Esophagus mucosa (tissue), 1 donor: ENCODE data around the gene C10orf71. TPM values are rescaled to one million over a fixed set of nuclear protein-coding genes. Genes with fewer than 3 reads are reported as not detected.

ENCODE experiments used
- ATAC-seq: fragments of 200-7000 bp; cut with Tn5 transposase; one replicate; pipeline ENCODE4 v1.9.1; 2020
- total RNA-seq: library from RNA; stranded (reverse); gene quantifications from one replicate; pipeline ENCODE4 v1.2.4, GENCODE V29; 2023
- donor health status: DM: yes; HTN: yes; CAD: no.

The C10orf71 gene
- total RNA-seq, 1 donor from 2014 or later = not detected

DNA sequence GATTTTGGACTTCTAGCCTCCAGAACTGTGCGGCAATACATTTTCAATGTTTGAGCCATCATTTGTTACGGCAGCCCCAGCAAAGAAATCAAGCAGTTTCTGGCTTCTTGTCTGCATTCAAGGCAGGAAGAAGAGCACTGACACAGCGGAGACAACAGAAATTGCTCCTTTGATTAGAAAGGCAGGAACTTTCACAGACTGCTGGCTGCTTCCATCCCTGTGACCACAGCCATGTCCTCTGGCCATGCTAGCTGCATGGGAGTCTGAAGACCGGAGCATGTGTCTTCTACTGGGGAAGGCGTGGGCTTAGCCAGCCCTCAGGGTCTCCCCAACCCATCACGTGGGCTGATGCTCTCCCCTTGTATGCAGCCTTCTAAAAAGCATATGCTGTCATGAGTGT lies 19.1 kb downstream of the C10orf71 start:
- no peak for ATAC-seq

DNA sequence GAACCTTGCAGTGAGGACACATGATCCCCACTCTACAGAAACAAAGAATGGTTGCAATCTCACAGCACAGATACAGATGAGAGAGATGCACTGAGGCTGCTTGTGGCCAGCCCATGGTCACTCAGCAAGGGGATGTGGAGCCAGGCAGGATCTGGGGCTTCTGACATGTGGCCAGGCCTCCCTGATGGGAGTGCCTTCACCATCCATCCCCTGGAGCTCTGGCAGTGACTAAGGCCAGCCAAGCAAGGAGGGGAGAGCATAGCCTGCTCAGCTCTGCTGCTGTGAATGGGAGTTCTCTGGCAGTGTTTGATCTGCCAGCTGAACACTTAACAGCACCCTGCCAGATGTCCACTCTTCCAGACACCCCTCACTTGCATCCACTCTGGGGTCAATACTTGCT lies 19.8 kb downstream of the C10orf71 start:
- ATAC-seq = no peak

DNA sequence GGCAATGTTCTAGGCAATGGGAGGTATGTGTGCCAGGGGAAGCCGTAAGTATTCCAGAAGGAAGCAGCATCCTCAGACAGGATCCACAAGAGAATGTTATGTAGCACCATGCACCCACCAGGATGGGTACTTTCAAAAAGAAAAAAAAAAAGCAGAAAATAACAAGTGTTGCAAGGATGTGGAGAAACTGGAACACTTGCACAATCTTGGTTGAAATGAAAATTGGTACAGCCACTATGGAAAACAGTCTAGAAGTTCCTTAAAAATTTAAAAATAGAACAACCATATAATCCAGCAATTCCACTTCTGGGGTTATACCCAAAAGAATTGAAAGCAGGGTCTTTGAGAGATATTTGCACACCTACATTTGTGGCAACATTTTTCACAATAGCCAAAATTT lies 20.2 kb downstream of the C10orf71 start:
- no peak for ATAC-seq

DNA sequence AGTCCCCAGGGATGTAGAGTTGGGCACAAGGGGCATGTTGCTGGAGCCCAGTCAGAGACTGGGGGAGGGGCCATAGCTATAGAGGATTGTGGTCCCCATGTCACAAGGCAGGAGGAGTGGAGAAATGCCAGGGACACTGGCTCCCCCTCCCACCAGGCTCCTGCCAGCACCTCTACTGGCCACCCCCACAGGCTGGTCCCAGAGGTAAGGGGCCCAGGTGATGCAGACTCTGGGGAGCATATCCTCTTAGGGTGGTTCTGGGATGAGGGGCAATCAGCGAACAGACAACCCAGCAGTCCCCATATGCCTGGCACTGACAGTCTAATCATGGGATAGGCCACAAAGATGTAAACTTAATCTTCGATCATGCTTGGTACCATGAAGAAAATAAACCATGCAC lies 21.2 kb downstream of the C10orf71 start:
- no peak for ATAC-seq

DNA sequence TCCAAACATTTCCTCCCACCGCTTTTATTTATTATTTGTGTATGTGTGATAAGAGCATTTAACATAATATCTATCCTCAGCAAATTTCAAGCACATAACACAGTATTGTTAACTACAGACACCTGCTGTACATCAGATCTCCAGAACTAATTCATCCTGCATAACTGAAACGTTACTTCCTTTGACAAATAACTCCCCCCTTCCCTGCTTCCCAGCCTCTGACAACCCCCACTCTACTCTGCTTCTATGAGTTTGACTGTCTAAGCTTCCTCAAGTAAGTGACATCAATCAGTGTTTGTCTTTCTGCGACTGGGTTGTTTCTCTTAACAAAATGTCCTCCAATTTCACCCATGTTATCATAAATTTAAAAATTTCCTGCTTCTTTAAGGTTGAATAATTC lies 22.1 kb downstream of the C10orf71 start:
- ATAC-seq = no peak

DNA sequence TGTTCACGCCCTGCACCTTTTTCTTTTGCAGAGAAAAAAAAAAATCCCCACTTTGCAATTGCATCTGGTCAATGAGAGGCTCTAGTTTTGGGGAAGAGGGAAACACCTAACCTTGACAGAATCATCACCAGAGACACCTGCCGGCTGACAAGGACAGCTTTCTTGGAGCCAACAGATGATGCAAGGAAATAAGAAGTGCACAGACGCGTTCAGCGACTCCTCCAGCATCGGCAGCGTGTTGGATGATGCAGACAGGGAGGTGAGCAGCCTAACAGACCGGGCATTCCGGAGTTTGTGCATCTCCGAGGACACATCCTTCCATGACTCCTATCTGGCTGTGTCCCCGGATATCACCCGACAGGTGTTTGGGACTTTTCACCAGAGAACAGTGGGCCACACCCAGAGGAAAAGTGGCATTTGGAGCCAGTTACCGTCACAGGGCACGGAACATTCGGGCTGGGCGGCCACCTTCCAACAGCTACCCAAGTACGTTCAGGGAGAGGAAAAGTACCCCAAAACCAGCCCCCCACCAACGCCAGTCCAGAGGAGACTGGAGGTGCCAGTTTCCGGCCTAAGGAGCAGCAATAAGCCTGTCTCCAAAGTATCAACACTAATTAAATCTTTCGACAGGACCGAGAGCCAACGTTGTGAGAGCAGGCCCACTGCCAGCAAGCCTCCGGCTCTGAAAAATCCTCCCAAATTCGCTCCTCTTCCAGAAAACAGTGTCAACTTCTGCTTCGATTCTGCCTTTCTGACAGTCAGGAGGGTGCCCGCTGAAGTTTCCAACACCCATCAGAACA lies 23.6 kb downstream of the C10orf71 start:
- no peak for ATAC-seq

DNA sequence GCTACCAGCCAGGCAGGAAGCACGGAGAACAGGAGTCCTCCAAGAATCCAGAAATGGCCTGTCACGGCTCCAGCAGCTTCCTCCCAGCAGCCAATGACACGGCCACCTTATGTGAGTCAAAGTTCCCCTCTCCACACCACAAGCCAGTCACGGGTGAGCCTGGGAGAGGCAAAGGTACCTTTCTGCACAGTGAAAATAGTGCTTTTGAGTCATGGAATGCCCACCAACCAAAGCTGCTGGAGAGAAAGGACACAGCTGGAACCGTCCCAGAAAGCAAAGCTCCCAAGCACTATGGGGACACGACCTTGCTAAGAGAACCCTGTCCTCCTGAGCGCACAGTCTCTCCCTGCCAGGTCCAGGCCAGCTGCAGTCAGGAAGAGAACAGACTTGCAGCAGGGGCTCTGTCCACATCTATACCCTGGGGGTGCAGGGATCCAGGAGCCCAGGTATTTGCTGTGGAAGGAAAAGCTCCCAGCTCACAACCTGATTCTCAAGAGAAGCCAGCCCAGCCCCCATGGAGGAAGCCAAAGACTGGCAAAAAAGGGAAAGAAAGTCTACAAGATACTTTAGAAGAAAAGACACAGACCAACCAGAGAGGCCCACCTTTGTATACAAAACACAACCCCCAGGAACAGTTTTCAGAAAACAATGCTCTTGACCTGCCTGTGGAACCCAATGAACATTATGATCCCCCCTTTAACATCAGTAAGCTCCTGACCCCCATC lies 24.4 kb downstream of the C10orf71 start:
- no peak for ATAC-seq

DNA sequence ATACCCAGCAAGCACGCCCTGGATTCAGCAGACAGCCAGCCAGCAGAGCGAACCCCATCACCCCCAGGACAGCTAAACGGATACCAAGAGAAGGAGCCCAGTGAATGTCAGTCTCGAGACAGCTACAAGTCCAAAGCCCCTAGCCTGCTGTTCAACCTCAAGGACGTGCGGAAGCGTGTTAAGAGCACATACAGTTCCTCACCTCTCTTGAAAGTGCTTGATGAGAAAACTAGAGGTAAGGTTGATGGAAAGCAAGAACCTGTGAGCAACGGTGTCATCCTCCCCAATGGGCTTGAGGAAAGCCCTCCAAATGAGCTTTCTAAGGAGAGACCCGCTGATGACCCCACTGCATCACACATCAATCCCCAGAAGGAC lies 24.9 kb downstream of the C10orf71 start:
- ATAC-seq = no peak

DNA sequence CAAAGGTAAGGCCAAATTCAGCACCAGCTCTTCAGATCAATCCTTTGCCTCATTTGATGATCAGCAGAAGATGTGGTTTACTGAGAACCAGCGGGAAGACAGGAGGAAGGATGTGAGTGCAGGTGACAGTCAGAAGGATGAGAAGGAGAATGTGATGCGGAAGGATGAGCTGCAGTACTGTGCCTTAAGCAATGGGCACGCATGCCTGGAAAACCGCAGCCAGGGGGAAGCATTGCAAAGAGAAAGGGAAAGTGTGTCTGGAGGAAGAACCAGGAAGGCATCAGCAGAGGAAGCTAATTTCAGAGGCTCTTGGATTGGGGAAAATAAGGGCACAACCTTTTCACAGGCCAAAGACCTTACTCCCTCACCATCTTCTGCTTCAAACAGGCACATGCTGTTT lies 25.7 kb downstream of the C10orf71 start:
- no peak for ATAC-seq

DNA sequence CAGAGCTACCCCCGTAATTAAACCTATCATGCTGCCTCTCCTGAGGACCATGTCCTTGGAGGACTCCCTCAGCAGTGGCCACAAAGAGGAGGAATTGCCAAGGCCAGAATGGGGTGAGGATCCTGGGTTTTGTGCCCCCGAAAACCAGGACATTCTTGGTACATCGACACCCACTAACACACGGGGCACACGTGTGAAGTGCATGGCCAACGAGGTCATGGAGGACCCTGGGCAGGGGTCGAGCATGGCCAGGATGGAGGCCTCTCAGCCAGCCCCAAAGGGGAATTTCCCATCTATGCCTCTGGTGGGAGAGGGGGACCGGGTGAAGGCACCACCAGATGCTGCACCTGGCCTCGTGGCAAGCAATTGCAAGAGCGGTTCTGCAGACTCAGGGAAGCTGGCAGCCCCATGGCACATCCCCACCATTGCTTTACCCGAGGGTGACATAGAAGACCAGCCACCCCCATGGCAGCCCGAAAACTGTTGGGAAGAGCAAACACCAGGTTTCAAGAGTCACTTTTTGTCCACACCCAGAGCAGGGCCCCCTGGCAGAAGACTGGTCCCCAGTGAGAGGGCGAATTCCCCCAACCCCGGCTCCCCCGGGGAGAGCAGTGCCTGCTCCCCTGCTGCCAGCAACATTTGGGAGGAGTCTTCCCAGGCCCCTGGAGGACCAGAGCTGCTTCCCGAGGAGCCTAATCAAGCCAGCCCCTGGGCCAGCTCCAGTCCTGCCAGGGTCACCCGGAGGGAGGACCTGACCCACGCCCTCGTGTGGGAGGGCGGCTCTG lies 26.4 kb downstream of the C10orf71 start:
- no peak for ATAC-seq

DNA sequence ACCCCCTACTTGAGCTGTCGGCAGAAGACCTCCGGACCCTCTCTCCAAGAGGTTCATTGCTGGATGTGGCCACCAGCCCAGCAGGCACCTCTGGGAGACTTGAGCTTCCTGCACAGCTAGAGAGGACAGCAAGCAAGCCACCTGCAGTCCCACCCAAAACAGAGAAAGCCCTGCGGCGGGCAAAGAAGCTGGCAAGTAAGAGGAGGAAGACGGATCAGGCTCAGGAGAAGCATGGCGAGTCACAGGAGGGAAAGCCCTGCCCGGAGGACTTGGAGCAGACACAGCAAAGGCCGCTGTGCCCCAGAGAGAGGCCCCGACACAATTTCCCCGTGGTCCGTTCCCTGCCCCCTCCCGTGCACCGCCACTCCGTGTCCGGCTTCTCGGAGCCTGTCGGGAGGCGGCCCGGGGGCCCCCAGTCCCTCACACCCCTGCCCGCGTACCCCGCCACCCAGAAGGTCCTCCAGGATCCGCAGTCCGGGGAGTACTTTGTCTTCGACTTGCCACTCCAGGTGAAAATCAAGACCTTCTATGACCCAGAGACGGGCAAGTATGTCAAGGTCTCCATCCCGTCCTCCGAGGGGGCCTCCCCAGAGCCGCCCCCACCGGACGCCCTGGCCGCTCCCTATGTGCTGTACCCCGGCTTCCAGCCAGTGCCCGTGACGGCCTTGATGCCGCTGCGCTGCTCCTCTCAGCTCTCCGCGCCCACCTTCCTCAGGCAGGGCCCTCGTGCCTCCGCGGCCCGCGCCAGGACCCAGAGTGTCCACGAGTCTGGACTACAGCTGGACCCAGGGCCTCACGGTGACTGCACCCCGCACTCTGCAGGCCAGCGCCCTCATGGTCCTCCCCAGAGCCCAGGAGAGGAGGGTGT lies 27.2 kb downstream of the C10orf71 start:
- ATAC-seq = no peak

DNA sequence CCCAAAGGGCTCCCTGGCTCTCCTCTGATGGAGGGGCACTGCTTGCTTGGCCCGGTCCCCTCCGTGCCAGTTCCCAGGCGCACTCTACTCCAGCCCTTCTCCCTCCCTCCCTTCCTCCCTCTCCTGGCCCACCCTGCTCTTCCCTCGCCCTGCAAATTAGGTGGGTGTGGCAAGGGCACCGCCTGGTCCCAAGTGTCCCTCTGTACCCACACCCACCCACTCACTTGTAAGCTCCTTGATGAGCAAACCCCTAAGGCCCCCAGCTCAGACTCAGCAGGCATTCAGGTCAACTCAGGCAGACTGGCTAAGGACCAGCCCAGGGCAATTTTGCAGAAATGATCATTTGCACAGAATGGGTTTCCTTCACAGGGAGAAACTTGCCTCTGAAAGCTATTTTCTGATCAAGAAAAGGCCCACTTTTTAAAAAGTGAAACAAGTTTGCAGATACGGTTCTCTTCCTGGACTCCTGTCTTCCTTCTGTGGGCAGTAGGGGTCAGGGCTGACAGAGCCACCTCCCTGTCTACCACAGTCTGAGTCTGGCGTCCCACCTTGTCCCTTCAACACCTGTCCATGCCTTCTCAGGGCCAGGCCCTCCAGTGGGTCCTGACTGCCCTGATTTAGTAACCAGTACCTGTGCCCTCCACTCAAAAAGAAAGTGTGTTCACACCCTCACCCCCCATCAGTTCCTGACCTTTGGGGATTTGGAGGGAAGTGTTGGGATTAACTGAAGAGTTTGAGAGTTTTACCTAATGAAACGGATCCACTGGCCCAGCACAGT lies 28.3 kb downstream of the C10orf71 start:
- no peak for ATAC-seq

DNA sequence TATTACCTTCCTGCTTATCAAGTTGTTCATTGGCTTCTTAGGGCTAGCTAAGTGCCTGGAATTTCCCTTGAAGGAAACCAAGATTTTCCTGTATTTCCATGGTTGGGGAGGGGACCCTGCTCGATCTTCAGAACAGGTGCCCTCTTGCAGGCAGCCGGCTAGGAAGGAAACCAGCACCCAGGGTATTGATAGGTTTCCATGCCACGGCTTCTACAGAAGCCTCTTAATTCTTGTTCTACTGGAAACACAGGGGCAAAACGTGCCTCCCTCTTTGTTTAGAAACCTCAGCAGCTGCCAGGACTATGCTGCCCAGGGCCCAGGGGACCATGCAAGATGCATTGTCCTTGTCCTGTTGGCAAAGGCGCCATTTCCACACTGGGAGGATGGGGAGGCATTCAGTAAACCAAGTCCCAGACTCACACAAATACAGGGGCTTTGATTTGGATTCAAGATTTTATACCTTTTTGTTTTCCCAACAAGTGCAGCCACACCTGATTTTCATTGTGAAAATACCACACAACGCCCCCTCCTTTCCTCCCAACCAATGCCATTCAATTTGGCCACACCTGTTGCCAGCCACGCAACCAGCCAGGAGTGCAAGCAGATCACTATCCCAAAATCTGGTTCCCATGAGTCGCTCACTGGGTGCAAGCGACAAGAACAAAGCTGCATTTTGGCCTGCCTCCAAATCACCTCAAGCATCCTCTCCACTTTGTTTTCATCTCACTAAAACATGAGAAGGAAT lies 29.6 kb downstream of the C10orf71 start:
- no peak for ATAC-seq

DNA sequence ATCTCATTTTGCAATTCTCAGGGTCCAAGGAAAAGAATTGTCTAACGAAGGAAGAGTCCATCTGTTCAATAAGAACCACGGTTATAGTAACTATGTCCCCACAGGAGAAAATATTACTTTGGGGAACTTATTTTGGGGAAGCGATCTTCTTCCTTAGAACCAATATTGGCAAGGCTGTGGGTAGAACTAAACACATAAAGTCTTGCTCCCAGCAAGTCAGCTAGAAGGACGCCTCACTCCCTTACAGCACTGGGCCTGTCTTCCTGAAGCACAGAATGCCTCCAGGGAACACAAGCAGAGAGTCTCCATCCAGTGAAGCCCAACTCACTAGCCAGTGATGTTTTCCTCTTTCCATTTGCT lies 30.2 kb downstream of the C10orf71 start:
- ATAC-seq = no peak

DNA sequence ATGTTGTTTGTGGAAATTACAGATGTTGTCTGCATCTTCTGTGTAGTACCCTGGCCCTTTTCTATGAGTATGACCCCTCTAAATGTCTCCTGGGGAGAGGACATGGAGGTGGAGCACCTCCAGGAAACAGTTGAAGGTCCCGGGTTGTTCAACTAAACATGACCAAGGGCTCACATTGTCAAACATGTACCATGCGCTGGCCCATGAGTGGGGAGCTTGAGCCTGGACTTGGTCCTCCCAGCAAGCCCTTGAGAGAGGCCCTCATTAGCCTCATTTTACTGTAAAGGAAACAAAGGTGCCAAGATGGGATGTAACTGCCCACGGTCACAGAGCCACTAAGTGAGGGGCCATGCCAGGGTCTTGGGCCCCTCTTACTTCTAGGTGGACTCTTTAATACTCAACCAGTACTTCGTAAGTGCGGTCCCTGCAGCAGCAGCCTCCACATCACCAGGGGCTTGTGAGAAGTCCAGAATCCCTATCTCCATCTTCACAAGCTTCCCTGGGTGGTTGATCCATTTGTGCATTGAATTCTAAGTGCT lies 31.2 kb downstream of the C10orf71 start:
- no peak for ATAC-seq

DNA sequence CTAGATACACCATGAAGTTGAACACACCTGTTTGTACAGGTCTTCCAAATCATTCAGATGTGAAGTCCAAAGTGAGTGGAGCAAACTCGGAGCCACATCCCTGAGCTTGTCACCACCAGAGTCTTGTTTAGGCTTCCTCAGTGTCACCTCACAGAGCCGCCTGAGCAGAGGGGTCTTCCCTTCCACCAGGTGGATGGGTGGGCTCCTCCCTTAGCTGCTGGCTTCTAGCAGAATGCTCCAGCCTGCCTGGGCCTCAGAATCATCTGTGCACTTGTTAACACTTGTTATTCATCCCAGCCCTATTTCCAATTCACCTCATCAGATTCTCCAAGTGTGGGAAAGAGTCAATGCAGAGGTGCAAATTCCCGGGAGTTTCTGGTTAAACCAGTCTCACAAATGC lies 32.5 kb downstream of the C10orf71 start:
- no peak for ATAC-seq

DNA sequence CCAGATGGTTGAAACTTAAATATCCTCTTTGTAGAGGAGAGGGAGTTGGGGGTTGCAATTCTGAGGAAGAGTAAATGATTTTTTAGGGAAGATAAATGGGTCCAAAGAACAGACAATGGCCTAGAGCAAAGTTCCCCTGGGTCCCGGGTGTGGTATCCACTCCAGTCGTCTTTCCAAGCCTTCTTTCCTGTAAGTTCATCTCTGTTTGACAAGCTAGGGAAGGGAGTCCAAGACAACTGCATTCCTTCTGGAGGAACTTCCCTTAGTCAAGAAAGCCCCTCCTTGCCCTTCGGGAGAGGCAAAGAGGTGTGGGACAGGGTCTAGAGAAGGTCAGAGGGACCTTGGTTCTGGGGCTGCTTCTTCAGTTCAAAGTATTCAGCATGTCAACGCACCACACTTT lies 33.4 kb downstream of the C10orf71 start:
- no peak for ATAC-seq

DNA sequence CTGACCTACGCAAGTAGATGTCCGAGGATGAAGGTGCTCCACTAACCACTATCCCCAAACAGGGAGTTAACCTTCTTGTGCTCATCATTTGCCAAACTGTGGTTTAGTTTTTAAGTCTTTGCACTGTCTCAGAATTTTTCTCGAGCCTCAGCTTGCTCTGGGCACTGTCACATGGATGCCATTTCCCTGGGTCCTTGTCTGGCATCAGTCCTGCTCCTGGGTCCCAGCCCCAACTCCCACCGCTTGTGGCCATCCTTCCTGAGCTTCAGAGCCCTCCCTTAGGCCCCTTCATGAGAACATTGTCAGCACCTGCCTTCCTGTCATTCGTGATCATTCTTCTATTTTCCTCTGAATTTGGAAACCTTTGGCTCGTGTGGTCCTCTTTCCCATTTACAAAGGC lies 33.8 kb downstream of the C10orf71 start:
- ATAC-seq = no peak

DNA sequence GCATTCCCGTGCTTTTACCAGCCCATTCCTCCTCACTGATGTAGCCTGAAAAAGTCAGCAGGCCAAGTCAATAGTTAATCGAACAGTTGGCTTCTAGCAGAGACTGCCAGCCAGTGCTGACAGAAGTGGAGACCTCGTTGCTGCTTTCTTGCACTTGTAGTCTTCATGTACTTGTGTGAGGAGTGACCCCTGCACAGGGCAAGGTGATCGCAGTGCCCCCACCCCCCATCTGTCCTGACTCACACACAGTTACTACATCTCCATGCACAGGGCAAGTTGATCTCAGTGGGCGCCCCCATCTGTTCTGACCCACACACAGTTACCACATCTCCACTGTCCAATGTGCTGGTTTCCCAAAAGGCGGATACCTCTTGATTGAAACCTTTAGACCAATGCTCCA lies 34.2 kb downstream of the C10orf71 start:
- ATAC-seq = no peak

DNA sequence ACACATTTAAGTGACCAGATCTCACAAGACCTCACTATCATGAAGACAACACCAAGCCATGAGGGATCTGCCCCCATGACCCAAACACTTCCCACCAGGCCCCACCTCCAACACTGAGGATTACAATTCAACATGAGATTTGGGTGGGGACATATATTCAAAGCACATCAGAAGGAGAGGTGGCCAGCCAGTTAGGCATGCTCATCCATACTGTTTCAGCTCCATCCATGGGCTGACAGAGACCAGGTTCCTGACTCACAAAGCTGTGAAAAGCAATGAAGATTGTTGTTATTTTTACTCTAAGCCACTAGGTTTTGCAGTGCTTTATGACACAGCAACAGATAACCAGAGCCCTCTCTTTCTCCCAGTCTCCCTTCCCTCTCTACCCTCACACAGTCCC lies 36.0 kb downstream of the C10orf71 start:
- no peak for ATAC-seq
